HCT116 (cell line): Measurements from ENCODE around the gene RAI14. TPM values are rescaled to one million over a fixed set of nuclear protein-coding genes. Genes with fewer than 3 reads are reported as not detected.

ENCODE experiments used
- ATAC-seq: fragments of 200-7000 bp; cut with Tn5 transposase; 2 replicates; pipeline ENCODE4 v1.9.1; 2020; ENCODE audit warnings: mild to moderate bottlenecking, moderate library complexity
- BruUV-seq: library from RNA; stranded (reverse); fragments of 400-500 nt; replicated peaks from 2 replicates; lab custom pipeline; 2021; lab: Mats Ljungman, UMichigan
- CTCF ChIA-PET: fragments of 300-600 bp; sonication (Branson Sonifier 250); formaldehyde crosslinking; loops from one replicate; lab custom pipeline; 2021; ENCODE audit warnings: antibody characterized with exemption; lab: Charles Lee
- POLR2A ChIA-PET: fragments of 300-600, 350-600 bp; sonication (Branson Sonifier 250); formaldehyde crosslinking; loops from one replicate; lab custom pipeline; 2021; ENCODE audit warnings: antibody characterized with exemption; lab: Charles Lee
- RAD21 ChIA-PET, 2 experiments: fragments of 300-600 bp; sonication (Branson Sonifier 250); formaldehyde crosslinking; loops; one replicate each; lab custom pipeline; 2023; ENCODE audit warnings: low total read pairs in 2 of 2; ENCODE audit not compliant: uncharacterized antibody in 2 of 2, unreplicated experiment in 2 of 2, low non-redundant PET in 1 of 2; lab: Charles Lee
- DNase-seq: peaks from one replicate; pipeline ENCODE4 v3.0.0-alpha.2; 2010; ENCODE audit warnings: low read depth, low spot score
- H2AFZ ChIP-seq: fragments of 200-600 bp; shearing (Covaris generic), sonication (generic); 2 replicates; pipeline ENCODE4 v1.6.1; 2017; ENCODE audit warnings: low read depth, mixed run types, mixed read lengths, antibody characterized with exemption, low read length; ENCODE audit not compliant: poor library complexity, severe bottlenecking
- H3K27ac ChIP-seq: 2 replicates; pipeline ENCODE4 v1.5.1; 2012; ENCODE audit warnings: low read depth, low read length
- H3K27me3 ChIP-seq: fragments of 200-600 bp; sonication (generic); 2 replicates; pipeline ENCODE4 v1.6.1; 2016; ENCODE audit warnings: mixed run types, low read length, mixed read lengths; ENCODE audit not compliant: insufficient read depth
- H3K36me3 ChIP-seq, 2 experiments: fragments of 200-500 bp in 1 of 2; fragments of 200-600 bp in 1 of 2; sonication (Bioruptor generic) in 1 of 2; sonication (generic) in 1 of 2; 2 replicates each; pipeline versions ENCODE4 v1.5.1 to v1.6.1; 2014 to 2016; ENCODE audit warnings: low read length in 2 of 2, inconsistent platforms in 1 of 2, mixed read lengths in 1 of 2, mixed run types in 1 of 2; ENCODE audit not compliant: insufficient read depth in 2 of 2, control insufficient read depth in 1 of 2
- H3K4me1 ChIP-seq, 2 experiments: fragments of 200-600 bp in 1 of 2; sonication (generic) in 1 of 2; 2 replicates each; pipeline versions ENCODE4 v1.5.1 to v1.6.1; 2012 to 2017; ENCODE audit warnings: low read length in 2 of 2, inconsistent platforms in 1 of 2, mild to moderate bottlenecking in 1 of 2, mixed read lengths in 1 of 2, mixed run types in 1 of 2, moderate library complexity in 1 of 2; ENCODE audit not compliant: insufficient read depth in 2 of 2, control insufficient read depth in 1 of 2
- H3K4me2 ChIP-seq: fragments of 200-600 bp; sonication (generic); 2 replicates; pipeline ENCODE4 v1.6.1; 2017; ENCODE audit warnings: mixed run types, low read length, mixed read lengths
- H3K4me3 ChIP-seq, 2 experiments: fragments of 200-600 bp in 1 of 2; sonication (generic) in 1 of 2; replicated peaks in 1 of 2; 2 replicates each; pipeline ENCODE4 v1.5.1; 2011 to 2016; ENCODE audit warnings: low read length in 2 of 2, control low read depth in 1 of 2, low read depth in 1 of 2, mild to moderate bottlenecking in 1 of 2, mixed read lengths in 1 of 2, mixed run types in 1 of 2
- H3K79me2 ChIP-seq: fragments of 200-600 bp; sonication (generic); 2 replicates; pipeline ENCODE4 v1.6.1; 2017; ENCODE audit warnings: mild to moderate bottlenecking, mixed run types, low read length, moderate library complexity, mixed read lengths; ENCODE audit not compliant: insufficient read depth
- H3K9ac ChIP-seq: fragments of 200-600 bp; sonication (generic); 2 replicates; pipeline ENCODE4 v1.6.1; 2016; ENCODE audit warnings: low read length, mixed read lengths
- H3K9me2 ChIP-seq: fragments of 200-600 bp; sonication (generic), shearing (Covaris generic); 2 replicates; pipeline ENCODE4 v1.6.1; 2017; ENCODE audit warnings: mixed run types, mild to moderate bottlenecking, moderate library complexity; ENCODE audit not compliant: insufficient read depth
- H3K9me3 ChIP-seq, 2 experiments: fragments of 200-500 bp in 1 of 2; fragments of 200-600 bp in 1 of 2; sonication (Bioruptor generic) in 1 of 2; sonication (generic) in 1 of 2; 2 replicates each; pipeline ENCODE4 v1.6.1; 2014 to 2017; ENCODE audit warnings: low read length in 2 of 2, mixed read lengths in 2 of 2, inconsistent platforms in 1 of 2, low read depth in 1 of 2, mild to moderate bottlenecking in 1 of 2, mixed run types in 1 of 2, moderate library complexity in 1 of 2; ENCODE audit not compliant: control insufficient read depth in 1 of 2, insufficient read depth in 1 of 2
- H4K20me1 ChIP-seq: fragments of 200-600 bp; sonication (generic), shearing (Covaris generic); 2 replicates; pipeline ENCODE4 v1.6.1; 2017; ENCODE audit warnings: mixed run types, mild to moderate bottlenecking, moderate library complexity; ENCODE audit not compliant: insufficient read depth
- CEBPB ChIP-seq: IDR thresholded peaks from 2 replicates; pipeline ENCODE4 v1.6.1; 2012; ENCODE audit warnings: low read depth
- EGR1 ChIP-seq: IDR thresholded peaks from 2 replicates; pipeline ENCODE4 v1.6.1; 2012; ENCODE audit warnings: low read depth
- ELF1 ChIP-seq: IDR thresholded peaks from 2 replicates; pipeline ENCODE4 v1.6.1; 2012; ENCODE audit warnings: low read depth, borderline replicate concordance
- EZH2phosphoT487 ChIP-seq: fragments of 200-600 bp; IDR thresholded peaks from 2 replicates; pipeline ENCODE4 v1.6.1; 2018; ENCODE audit warnings: antibody characterized with exemption, borderline replicate concordance
- MAX ChIP-seq: IDR thresholded peaks from 2 replicates; pipeline ENCODE4 v1.6.1; 2012
- POLR2A ChIP-seq: IDR thresholded peaks from 2 replicates; pipeline ENCODE4 v1.7.0; 2011; ENCODE audit warnings: borderline replicate concordance; ENCODE audit not compliant: insufficient read depth, insufficient read length; ENCODE audit errors: extremely low read depth
- POLR2AphosphoS5 ChIP-seq: IDR thresholded peaks from 2 replicates; pipeline ENCODE4 v1.6.1; 2011; ENCODE audit warnings: mild to moderate bottlenecking, low read depth, low read length, moderate library complexity
- REST ChIP-seq: IDR thresholded peaks from 2 replicates; pipeline ENCODE4 v1.6.1; 2012; ENCODE audit warnings: low read depth
- SIN3A ChIP-seq: IDR thresholded peaks from 2 replicates; pipeline ENCODE4 v1.6.1; 2012; ENCODE audit warnings: low read depth
- SRF ChIP-seq: IDR thresholded peaks from 2 replicates; pipeline ENCODE4 v1.6.1; 2012; ENCODE audit warnings: low read depth
- YY1 ChIP-seq: IDR thresholded peaks from 2 replicates; pipeline ENCODE4 v1.6.1; 2011; ENCODE audit warnings: low read length, low read depth, moderate library complexity, mild to moderate bottlenecking; ENCODE audit not compliant: insufficient replicate concordance; ENCODE audit errors: extremely low read depth
- ZBTB33 ChIP-seq: IDR thresholded peaks from 2 replicates; pipeline ENCODE4 v1.6.1; 2011; ENCODE audit warnings: mild to moderate bottlenecking, low read length, moderate library complexity; ENCODE audit not compliant: insufficient replicate concordance; ENCODE audit errors: extremely low read depth
- ZFX ChIP-seq: fragments of 450-650 bp; IDR thresholded peaks from 2 replicates; pipeline ENCODE4 v1.6.1; 2017
- intact Hi-C: fragments of 100-400 bp; cut with micrococcal nuclease; formaldehyde crosslinking; loops from 2 replicates; pipeline ENCODE4 v1.10.0; 2022
- total RNA-seq: library from RNA; stranded (reverse); gene quantifications from one replicate; pipeline ENCODE4 v1.2.1, GENCODE V29; 2021; ENCODE audit not compliant: unreplicated experiment

The RAI14 gene
- total RNA-seq, 1 experiment from 2014 or later, result 47.9 TPM

- Histone ChIP-seq H3K4me3 (no peak overlapping the region), H3K27ac (no peak overlapping the region), H3K79me2 (peaks cover 11% of the 10 kb centered on the region), H3K4me1 (peaks cover 7 to 20% of the 10 kb centered on the region in 2 experiments), H3K4me2 (no peak overlapping the region), H4K20me1 (no peaks in the 10 kb centered on the region), H3K36me3 (no peaks in the 10 kb centered on the region), H2AFZ (no peak overlapping the region), H3K27me3 (no peaks in the 10 kb centered on the region; the same call in 1 of the 2 replicates), H3K9me3 (no peaks in the 10 kb centered on the region), H3K9me2 (no peaks in the 10 kb centered on the region), H3K9ac (no peak overlapping the region)
- CTCF ChIA-PET, result no interaction called here
- no peak for ATAC-seq
- RAD21 ChIA-PET, result no interaction called here
- no peak for DNase-seq
- intact Hi-C loops, result loop anchor here (10.0 kb wide), 1 partner anchor 242 kb away; no protein-coding TSS in a partner anchor
- POLR2A ChIA-PET, result no interaction called here
- TF ChIP-seq MAX (no peak), SRF (no peak), EGR1 (no peak), ZBTB33 (no peak), YY1 (no peak), ELF1 (no peak), SIN3A (no peak), CEBPB (no peak), POLR2A (no peak), REST (no peak), POLR2AphosphoS5 (no peak), ZFX (no peak), EZH2phosphoT487 (no peak)
- no TSS peak for BruUV-seq
Measured at GRCh38 chr5:34652914-34653313, 3.2 kb upstream of the RAI14 start.
